Gastrocnemius medialis (tissue), 4 donors: Measurements from ENCODE around the gene DNAJA3.

Source experiments
- POLR2A ChIP-seq, 2 donors: fragments of 450-650 bp; IDR thresholded peaks; one replicate each; pipeline ENCODE4 v1.6.1; 2017; ENCODE audit warnings: antibody characterized with exemption in 2 of 2, mild to moderate bottlenecking in 2 of 2, moderate library complexity in 2 of 2
- TF ChIP-seq, protein P1 (sequence below), 5 experiments: fragments of 450-650 bp in 3 of 5; fragments of 200-600 bp in 2 of 5; sonication (generic) in 2 of 5; IDR thresholded peaks in 4 of 5; conservative IDR thresholded peaks in 1 of 5; 1 replicate in 4 of 5; 2 replicates in 1 of 5; pipeline ENCODE4 v1.5.1; 2016 to 2019; ENCODE audit warnings: antibody characterized with exemption in 5 of 5, mild to moderate bottlenecking in 3 of 5, moderate library complexity in 3 of 5

DNA sequence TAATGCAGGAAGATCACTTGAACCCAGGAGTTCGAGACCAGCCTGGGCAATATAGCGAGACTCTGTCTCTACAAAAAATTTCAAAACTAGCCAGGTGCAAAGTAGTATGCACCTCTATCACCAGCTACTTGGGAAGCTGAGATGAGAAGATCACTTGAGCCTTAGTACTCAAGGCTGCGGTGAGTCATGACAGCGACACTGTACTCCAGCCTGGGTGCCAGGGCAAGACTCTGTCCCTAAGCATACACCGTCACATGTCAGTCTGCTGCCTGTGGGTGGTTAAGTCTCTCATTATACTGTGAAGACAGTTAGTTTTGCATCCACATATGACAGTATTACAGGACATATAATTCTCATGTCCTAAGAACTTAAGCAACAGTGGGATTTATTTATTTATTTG, 27.0 kb downstream of the DNAJA3 start:
- TF ChIP-seq, protein P1, sequence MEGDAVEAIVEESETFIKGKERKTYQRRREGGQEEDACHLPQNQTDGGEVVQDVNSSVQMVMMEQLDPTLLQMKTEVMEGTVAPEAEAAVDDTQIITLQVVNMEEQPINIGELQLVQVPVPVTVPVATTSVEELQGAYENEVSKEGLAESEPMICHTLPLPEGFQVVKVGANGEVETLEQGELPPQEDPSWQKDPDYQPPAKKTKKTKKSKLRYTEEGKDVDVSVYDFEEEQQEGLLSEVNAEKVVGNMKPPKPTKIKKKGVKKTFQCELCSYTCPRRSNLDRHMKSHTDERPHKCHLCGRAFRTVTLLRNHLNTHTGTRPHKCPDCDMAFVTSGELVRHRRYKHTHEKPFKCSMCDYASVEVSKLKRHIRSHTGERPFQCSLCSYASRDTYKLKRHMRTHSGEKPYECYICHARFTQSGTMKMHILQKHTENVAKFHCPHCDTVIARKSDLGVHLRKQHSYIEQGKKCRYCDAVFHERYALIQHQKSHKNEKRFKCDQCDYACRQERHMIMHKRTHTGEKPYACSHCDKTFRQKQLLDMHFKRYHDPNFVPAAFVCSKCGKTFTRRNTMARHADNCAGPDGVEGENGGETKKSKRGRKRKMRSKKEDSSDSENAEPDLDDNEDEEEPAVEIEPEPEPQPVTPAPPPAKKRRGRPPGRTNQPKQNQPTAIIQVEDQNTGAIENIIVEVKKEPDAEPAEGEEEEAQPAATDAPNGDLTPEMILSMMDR (IDR thresholded peaks at IDR 0.05 in 4 of 5, conservative IDR thresholded peaks at IDR 0.05 in 1 of 5) = no peak
- no peak for TF ChIP-seq POLR2A (IDR thresholded peaks at IDR 0.05)
